HCT116 (cell line): ENCODE data around the gene ATP13A3. TPM values are rescaled to one million over a fixed set of nuclear protein-coding genes. Genes with fewer than 3 reads are reported as not detected.
"Not testable (repeated sequence)": the region's sequence is repeated elsewhere in the genome, so short reads cannot be mapped to it uniquely, and the experiment has no call there.

Experiments used
- ATAC-seq: fragments of 200-7000 bp; cut with Tn5 transposase; 2 replicates; pipeline ENCODE4 v1.9.1; 2020; ENCODE audit warnings: mild to moderate bottlenecking, moderate library complexity
- BruUV-seq: library from RNA; stranded (reverse); fragments of 400-500 nt; replicated peaks from 2 replicates; lab custom pipeline; 2021; lab: Mats Ljungman, UMichigan
- CTCF ChIA-PET: fragments of 300-600 bp; sonication (Branson Sonifier 250); formaldehyde crosslinking; loops from one replicate; lab custom pipeline; 2021; ENCODE audit warnings: antibody characterized with exemption; lab: Charles Lee
- POLR2A ChIA-PET: fragments of 300-600, 350-600 bp; sonication (Branson Sonifier 250); formaldehyde crosslinking; loops from one replicate; lab custom pipeline; 2021; ENCODE audit warnings: antibody characterized with exemption; lab: Charles Lee
- RAD21 ChIA-PET, 2 experiments: fragments of 300-600 bp; sonication (Branson Sonifier 250); formaldehyde crosslinking; loops; one replicate each; lab custom pipeline; 2023; ENCODE audit warnings: low total read pairs in 2 of 2; ENCODE audit not compliant: uncharacterized antibody in 2 of 2, unreplicated experiment in 2 of 2, low non-redundant PET in 1 of 2; lab: Charles Lee
- DNase-seq: peaks from one replicate; pipeline ENCODE4 v3.0.0-alpha.2; 2010; ENCODE audit warnings: low read depth, low spot score
- H2AFZ ChIP-seq: fragments of 200-600 bp; shearing (Covaris generic), sonication (generic); 2 replicates; pipeline ENCODE4 v1.6.1; 2017; ENCODE audit warnings: low read depth, mixed run types, mixed read lengths, antibody characterized with exemption, low read length; ENCODE audit not compliant: poor library complexity, severe bottlenecking
- H3K27ac ChIP-seq: 2 replicates; pipeline ENCODE4 v1.5.1; 2012; ENCODE audit warnings: low read depth, low read length
- H3K27me3 ChIP-seq: fragments of 200-600 bp; sonication (generic); 2 replicates; pipeline ENCODE4 v1.6.1; 2016; ENCODE audit warnings: mixed run types, low read length, mixed read lengths; ENCODE audit not compliant: insufficient read depth
- H3K36me3 ChIP-seq, 2 experiments: fragments of 200-500 bp in 1 of 2; fragments of 200-600 bp in 1 of 2; sonication (Bioruptor generic) in 1 of 2; sonication (generic) in 1 of 2; 2 replicates each; pipeline versions ENCODE4 v1.5.1 to v1.6.1; 2014 to 2016; ENCODE audit warnings: low read length in 2 of 2, inconsistent platforms in 1 of 2, mixed read lengths in 1 of 2, mixed run types in 1 of 2; ENCODE audit not compliant: insufficient read depth in 2 of 2, control insufficient read depth in 1 of 2
- H3K4me1 ChIP-seq, 2 experiments: fragments of 200-600 bp in 1 of 2; sonication (generic) in 1 of 2; 2 replicates each; pipeline versions ENCODE4 v1.5.1 to v1.6.1; 2012 to 2017; ENCODE audit warnings: low read length in 2 of 2, inconsistent platforms in 1 of 2, mild to moderate bottlenecking in 1 of 2, mixed read lengths in 1 of 2, mixed run types in 1 of 2, moderate library complexity in 1 of 2; ENCODE audit not compliant: insufficient read depth in 2 of 2, control insufficient read depth in 1 of 2
- H3K4me2 ChIP-seq: fragments of 200-600 bp; sonication (generic); 2 replicates; pipeline ENCODE4 v1.6.1; 2017; ENCODE audit warnings: mixed run types, low read length, mixed read lengths
- H3K4me3 ChIP-seq, 2 experiments: fragments of 200-600 bp in 1 of 2; sonication (generic) in 1 of 2; replicated peaks in 1 of 2; 2 replicates each; pipeline ENCODE4 v1.5.1; 2011 to 2016; ENCODE audit warnings: low read length in 2 of 2, control low read depth in 1 of 2, low read depth in 1 of 2, mild to moderate bottlenecking in 1 of 2, mixed read lengths in 1 of 2, mixed run types in 1 of 2
- H3K79me2 ChIP-seq: fragments of 200-600 bp; sonication (generic); 2 replicates; pipeline ENCODE4 v1.6.1; 2017; ENCODE audit warnings: mild to moderate bottlenecking, mixed run types, low read length, moderate library complexity, mixed read lengths; ENCODE audit not compliant: insufficient read depth
- H3K9ac ChIP-seq: fragments of 200-600 bp; sonication (generic); 2 replicates; pipeline ENCODE4 v1.6.1; 2016; ENCODE audit warnings: low read length, mixed read lengths
- H3K9me2 ChIP-seq: fragments of 200-600 bp; sonication (generic), shearing (Covaris generic); 2 replicates; pipeline ENCODE4 v1.6.1; 2017; ENCODE audit warnings: mixed run types, mild to moderate bottlenecking, moderate library complexity; ENCODE audit not compliant: insufficient read depth
- H3K9me3 ChIP-seq, 2 experiments: fragments of 200-500 bp in 1 of 2; fragments of 200-600 bp in 1 of 2; sonication (Bioruptor generic) in 1 of 2; sonication (generic) in 1 of 2; 2 replicates each; pipeline ENCODE4 v1.6.1; 2014 to 2017; ENCODE audit warnings: low read length in 2 of 2, mixed read lengths in 2 of 2, inconsistent platforms in 1 of 2, low read depth in 1 of 2, mild to moderate bottlenecking in 1 of 2, mixed run types in 1 of 2, moderate library complexity in 1 of 2; ENCODE audit not compliant: control insufficient read depth in 1 of 2, insufficient read depth in 1 of 2
- H4K20me1 ChIP-seq: fragments of 200-600 bp; sonication (generic), shearing (Covaris generic); 2 replicates; pipeline ENCODE4 v1.6.1; 2017; ENCODE audit warnings: mixed run types, mild to moderate bottlenecking, moderate library complexity; ENCODE audit not compliant: insufficient read depth
- ATF3 ChIP-seq: IDR thresholded peaks from 2 replicates; pipeline ENCODE4 v1.6.1; 2012
- CBX3 ChIP-seq: IDR thresholded peaks from 2 replicates; pipeline ENCODE4 v1.6.1; 2012; ENCODE audit warnings: low read depth
- CTCF ChIP-seq, 3 experiments: fragments of 200-600 bp in 1 of 3; sonication (generic) in 1 of 3; IDR thresholded peaks in 2 of 3; conservative IDR thresholded peaks in 1 of 3; 2 replicates each; pipeline ENCODE4 v1.5.1; 2012 to 2017; ENCODE audit warnings: low read depth in 2 of 3, low read length in 2 of 3, antibody characterized with exemption in 1 of 3, borderline replicate concordance in 1 of 3, control low read depth in 1 of 3, mild to moderate bottlenecking in 1 of 3, mixed read lengths in 1 of 3, mixed run types in 1 of 3, moderate library complexity in 1 of 3; ENCODE audit not compliant: insufficient read depth in 1 of 3
- FOSL1 ChIP-seq: IDR thresholded peaks from 2 replicates; pipeline ENCODE4 v1.6.1; 2012; ENCODE audit warnings: low read depth
- JUND ChIP-seq: IDR thresholded peaks from 2 replicates; pipeline ENCODE4 v1.6.1; 2012
- POLR2AphosphoS5 ChIP-seq: IDR thresholded peaks from 2 replicates; pipeline ENCODE4 v1.6.1; 2011; ENCODE audit warnings: mild to moderate bottlenecking, low read depth, low read length, moderate library complexity
- REST ChIP-seq: IDR thresholded peaks from 2 replicates; pipeline ENCODE4 v1.6.1; 2012; ENCODE audit warnings: low read depth
- intact Hi-C: fragments of 100-400 bp; cut with micrococcal nuclease; formaldehyde crosslinking; loops from 2 replicates; pipeline ENCODE4 v1.10.0; 2022
- total RNA-seq: library from RNA; stranded (reverse); gene quantifications from one replicate; pipeline ENCODE4 v1.2.1, GENCODE V29; 2021; ENCODE audit not compliant: unreplicated experiment

ATP13A3 gene
- total RNA-seq, 1 experiment from 2014 or later: 139 TPM

- Histone ChIP-seq H3K27ac (no peak overlapping the region), H3K4me3 (no peak overlapping the region), H3K27me3 (no peaks in the 10 kb centered on the region), H3K9me2 (no peaks in the 10 kb centered on the region), H4K20me1 (peaks cover 13% of the 10 kb centered on the region; the same call in 1 of the 2 replicates), H2AFZ (no peak overlapping the region), H3K9me3 (no peaks in the 10 kb centered on the region), H3K4me2 (no peak overlapping the region; the same call in 1 of the 2 replicates), H3K36me3 (peaks cover 2 to 3% of the 10 kb centered on the region in 2 experiments; a peak in 1 of 4 replicates), H3K79me2 (peaks cover 75% of the 10 kb centered on the region), H3K9ac (no peak overlapping the region), H3K4me1 (peaks cover 25 to 67% of the 10 kb centered on the region in 2 experiments)
- CTCF ChIA-PET: interaction anchor here (0.9 to 1.7 kb wide), 3 partner anchors 9 to 91 kb away, joined by 3 to 4 read pairs (median 4); no protein-coding TSS in a partner anchor
- DNase-seq: no peak
- BruUV-seq: no TSS peak
- intact Hi-C loops: no loop called here
- RAD21 ChIA-PET: no interaction called here
- no peak for ATAC-seq
- POLR2A ChIA-PET: interaction anchor here (1.5 kb wide), 1 partner anchor 8 kb away, joined by 3 read pairs; no protein-coding TSS in a partner anchor
- TF ChIP-seq REST (no peak), JUND (no peak), POLR2AphosphoS5 (no peak), ATF3 (no peak), CTCF (IDR thresholded peaks at IDR 0.05 in 2 of 3, conservative IDR thresholded peaks at IDR 0.05 in 1 of 3; ENCODE audit: borderline replicate concordance in 1 of 3, insufficient read depth in 1 of 3, low read depth in 2 of 3, low read length in 2 of 3) (no peak), FOSL1 (no peak), CBX3 (no peak)
Measured at GRCh38 chr3:194483850-194484249, 3.0 kb downstream of the ATP13A3 start.

GRCh38 chr3:194482830-194483229 is 4.0 kb downstream of the ATP13A3 start:
- H3K9me3 ChIP-seq, H2AFZ ChIP-seq, RAD21 ChIA-PET, H3K27me3 ChIP-seq, H3K4me3 ChIP-seq, ATAC-seq, CTCF ChIA-PET, H3K9me2 ChIP-seq, POLR2A ChIA-PET, H3K9ac ChIP-seq, DNase-seq, intact Hi-C loops, BruUV-seq, H3K27ac ChIP-seq: not testable (repeated sequence)
- peaks cover 13% of the 10 kb centered on the region; the same call in 1 of the 2 replicates for H4K20me1 ChIP-seq
- H3K79me2 ChIP-seq: peaks cover 85% of the 10 kb centered on the region
- peak overlapping the region; percentile 47 for H3K4me2 ChIP-seq
- H3K36me3 ChIP-seq: peaks cover 2 to 13% of the 10 kb centered on the region in 2 experiments; a peak in 2 of 4 replicates
- peaks cover 18 to 57% of the 10 kb centered on the region in 2 experiments for H3K4me1 ChIP-seq
